Gastrocnemius medialis (tissue), 4 donors: ENCODE results near the gene LRRC8E.

Experiments used
- CTCF ChIP-seq, 5 experiments: fragments of 450-650 bp in 3 of 5; fragments of 200-600 bp in 2 of 5; sonication (generic) in 2 of 5; IDR thresholded peaks in 4 of 5; conservative IDR thresholded peaks in 1 of 5; 1 replicate in 4 of 5; 2 replicates in 1 of 5; pipeline ENCODE4 v1.5.1; 2016 to 2019; ENCODE audit warnings: antibody characterized with exemption in 5 of 5, mild to moderate bottlenecking in 3 of 5, moderate library complexity in 3 of 5
- POLR2A ChIP-seq, 2 donors: fragments of 450-650 bp; IDR thresholded peaks; one replicate each; pipeline ENCODE4 v1.6.1; 2017; ENCODE audit warnings: antibody characterized with exemption in 2 of 2, mild to moderate bottlenecking in 2 of 2, moderate library complexity in 2 of 2

GRCh38 chr19:7874076-7874896 is 14.0 kb upstream of the LRRC8E start, which contains the start of gene PRR36:
- no peak for TF ChIP-seq POLR2A (IDR thresholded peaks at IDR 0.05)
- no peak for TF ChIP-seq CTCF (IDR thresholded peaks at IDR 0.05 in 4 of 5, conservative IDR thresholded peaks at IDR 0.05 in 1 of 5)
